HG03108 (cell line): ENCODE data around the gene WDR37.

Source experiments
- ATAC-seq: cut with Tn5 transposase; IDR thresholded peaks from one replicate; pipeline ENCODE4 v1.9.1; 2021; ENCODE audit warnings: moderate library complexity; ENCODE audit not compliant: unreplicated experiment

WDR37 gene

DNA sequence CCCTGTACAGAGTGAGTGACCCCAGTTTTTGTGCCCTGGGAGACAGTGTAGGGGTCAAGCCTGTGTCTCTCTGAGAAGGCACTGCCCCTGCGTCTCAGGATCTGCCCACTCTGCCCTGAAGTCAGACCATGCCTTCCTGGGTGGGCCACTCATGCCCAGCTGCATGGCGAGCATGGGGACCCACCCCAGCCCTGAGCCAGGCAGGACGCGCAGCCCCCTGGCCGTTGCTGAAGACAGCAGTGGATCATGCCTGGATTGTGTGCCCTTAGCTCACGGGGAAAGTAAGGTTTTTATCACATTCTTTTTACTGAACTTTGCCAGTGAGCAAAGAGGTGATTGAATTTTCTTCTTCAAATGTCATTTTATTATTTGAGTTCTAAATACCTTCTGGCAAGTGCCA lies 66.2 kb downstream of the WDR37 start:
- no peak for ATAC-seq

- ATAC-seq, result no peak
Observed at GRCh38 chr10:1123198-1123597, 67.0 kb downstream of the WDR37 start.

DNA sequence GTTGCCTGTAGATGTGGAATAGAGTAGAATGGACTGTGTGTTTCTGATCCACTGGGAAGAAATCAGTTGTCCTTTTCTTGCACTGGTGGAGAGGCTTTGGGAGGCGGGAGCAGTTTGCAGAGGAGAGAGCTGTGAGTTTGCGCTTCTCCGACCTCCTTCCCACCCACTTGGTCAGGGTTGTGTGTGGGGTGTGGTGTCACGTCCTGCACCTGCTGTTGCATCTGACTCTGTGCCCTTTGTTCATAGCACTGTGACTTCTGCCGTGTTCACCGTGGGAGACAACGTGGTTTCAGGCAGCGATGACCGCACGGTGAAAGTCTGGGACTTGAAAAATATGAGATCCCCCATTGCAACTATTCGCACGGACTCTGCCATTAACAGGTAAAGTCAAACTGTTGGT lies 67.8 kb downstream of the WDR37 start:
- no peak for ATAC-seq

- no peak for ATAC-seq
Observed at GRCh38 chr10:1124796-1125195, 68.6 kb downstream of the WDR37 start.

GRCh38 chr10:1126461-1126860 lies 70.3 kb downstream of the WDR37 start:
- ATAC-seq, result no peak

DNA sequence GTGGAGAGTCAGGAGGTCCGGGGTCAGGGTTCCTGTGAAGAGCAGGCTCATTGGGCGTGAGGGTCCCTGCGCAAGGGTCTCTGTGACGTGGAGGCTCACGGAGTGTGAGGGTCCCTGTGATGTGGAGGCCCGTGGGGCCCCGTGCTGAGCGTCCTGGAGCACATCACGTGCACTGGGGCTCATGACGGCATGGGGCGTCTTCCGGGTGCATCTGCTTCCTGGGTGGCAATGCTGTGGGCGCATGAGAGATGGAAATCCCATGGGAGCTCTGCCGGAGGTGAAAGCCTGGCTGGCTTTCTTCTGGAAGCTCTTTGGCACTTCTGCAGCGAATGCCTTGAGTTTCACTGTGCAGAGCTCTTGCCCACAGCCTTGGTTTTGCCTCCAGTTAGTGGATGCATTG lies 71.4 kb downstream of the WDR37 start:
- no peak for ATAC-seq

GRCh38 chr10:1128115-1128514 lies 71.9 kb downstream of the WDR37 start:
- no peak for ATAC-seq

DNA sequence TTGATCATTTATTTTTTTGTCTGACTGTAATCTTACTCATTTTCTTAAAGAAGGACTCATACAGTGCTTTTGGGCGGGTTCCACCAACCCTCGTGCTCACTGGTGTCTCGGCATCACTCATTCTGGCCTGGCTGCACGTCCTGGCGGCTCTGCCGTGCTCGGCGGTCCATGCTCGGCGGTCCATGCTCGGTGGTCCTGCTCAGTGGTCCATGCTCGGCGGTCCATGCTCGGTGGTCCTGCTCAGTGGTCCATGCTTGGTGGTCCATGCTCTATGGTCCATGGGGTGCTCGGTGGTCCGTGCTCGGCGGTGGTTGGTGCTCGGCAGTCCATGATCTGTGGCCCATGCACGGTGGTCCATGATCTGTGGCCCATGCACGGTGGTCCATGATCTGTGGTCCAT lies 72.5 kb downstream of the WDR37 start:
- ATAC-seq, result no peak

DNA sequence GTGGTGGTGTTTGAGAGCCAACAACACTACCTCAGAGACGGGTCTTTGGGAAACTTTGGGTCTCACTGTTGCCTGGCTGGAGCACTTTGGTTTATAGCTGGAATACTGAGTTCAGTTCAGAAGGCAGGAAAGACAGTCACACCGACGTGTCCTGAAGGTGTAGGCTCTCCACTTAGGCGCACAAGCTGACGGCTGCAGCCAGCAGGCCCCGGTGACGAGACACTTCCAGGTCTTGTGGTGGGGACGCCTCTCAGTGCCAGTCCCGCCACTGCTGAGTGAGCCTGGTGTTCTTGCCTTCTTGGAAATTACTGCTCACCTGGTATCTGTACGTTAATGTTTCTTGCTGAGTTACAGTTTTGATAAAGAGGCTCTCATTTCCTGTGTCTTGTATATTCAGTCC lies 74.0 kb downstream of the WDR37 start:
- ATAC-seq, result no peak

DNA sequence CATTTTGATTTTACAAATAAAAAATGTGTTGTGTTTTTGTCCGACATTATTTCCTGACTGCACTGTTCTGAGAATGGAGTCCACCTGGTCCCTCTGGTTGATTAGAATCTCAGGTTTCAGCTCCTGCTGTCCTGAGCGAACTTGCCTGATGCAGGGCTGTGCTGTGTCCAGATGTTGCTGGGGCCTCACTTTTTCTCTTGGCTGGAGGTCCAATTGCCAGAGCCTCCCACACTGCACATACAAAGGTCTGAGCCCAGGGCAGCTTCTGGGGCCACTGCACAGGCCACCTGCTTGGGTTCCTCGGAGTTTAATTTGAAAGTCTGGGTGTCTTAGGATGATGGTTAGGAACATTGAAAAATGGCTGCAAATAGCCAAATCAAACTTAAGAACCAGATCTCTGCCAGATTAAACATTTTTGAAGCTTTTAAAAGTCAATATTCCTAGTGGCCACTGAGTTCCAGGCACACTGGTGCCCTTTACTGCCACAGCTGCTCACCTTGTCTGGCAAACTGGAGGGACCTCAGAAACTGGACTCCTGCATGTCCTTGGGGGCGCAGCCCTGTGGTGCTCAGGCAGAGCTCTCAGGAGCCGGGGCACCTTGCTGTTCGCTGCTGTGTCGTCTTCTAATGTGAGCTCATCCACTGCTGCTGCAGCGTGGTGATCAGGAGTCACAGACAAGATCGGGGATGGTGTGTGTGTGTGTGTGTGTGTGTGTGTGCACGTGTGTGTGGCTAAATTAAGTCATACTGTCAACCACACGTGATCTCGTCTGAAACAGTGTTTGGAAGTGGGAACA lies 75.0 kb downstream of the WDR37 start:
- ATAC-seq, result no peak

DNA sequence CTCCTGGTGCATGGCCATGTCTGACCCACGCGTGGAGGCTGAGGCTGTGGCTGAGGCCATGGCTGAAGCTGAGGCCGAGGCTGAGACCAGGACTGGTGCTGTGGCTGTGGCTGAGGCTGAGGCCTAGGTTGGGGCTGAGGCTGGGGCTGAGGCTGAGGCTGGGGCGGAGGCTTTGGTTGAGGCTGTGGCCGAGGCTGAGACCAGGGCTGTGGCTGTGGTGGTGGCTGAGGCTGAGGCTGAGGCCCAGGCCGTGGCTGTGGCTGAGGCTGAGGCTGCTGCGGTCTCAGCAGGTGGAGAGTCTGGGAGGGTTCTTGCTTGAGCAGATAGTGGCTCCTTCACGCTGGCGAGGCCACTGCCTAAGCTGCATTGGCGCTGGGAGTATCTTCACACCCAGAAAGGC lies 76.4 kb downstream of the WDR37 start:
- ATAC-seq, result no peak

DNA sequence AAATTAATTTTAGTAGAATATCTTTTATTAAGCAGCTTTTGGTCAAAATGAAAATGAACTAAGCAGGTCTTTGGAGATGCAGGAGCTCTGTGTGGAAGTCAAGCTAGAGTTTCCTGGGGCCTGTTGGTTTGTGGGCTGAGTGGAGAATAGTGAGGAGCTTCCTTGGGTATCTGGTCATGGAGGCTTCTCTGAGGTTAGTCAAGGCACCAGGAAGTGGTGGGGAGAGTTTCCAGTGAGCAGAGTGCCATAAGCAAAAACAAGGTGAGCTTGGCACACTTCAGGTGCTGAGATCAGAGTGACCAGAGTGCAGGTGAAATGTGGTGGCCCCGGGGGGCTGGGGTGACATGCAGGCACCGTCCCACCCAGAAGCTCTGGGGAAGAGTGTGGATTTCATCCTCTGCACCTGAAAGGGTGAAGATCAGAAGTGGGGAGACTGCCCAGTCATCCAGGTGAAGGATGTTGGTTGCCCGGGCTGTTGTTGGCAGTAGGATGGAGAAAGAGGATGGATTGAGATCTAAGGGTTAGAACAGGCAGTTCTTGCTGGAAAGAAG lies 77.4 kb downstream of the WDR37 start:
- no peak for ATAC-seq

DNA sequence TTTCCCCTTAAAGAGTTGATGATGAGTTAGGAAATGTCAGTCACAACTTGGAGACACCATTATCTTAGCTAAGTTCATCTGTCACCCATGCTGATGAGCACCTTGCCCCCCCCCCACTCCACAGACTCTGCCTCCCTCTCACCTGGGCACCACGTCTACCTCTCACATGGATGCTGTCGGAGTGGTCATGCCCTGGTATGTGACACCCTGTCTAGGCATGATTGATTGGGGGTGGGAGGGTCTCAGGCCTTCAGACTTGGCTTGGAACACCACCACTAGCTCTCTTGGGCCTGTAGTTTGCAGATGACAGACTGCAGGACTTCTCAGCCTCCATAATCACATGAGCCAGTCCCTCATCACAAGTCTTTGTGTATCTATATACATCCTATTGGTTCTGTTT lies 78.0 kb downstream of the WDR37 start:
- no peak for ATAC-seq

- no peak for ATAC-seq
Observed at GRCh38 chr10:1136268-1136667, 80.1 kb downstream of the WDR37 start.

DNA sequence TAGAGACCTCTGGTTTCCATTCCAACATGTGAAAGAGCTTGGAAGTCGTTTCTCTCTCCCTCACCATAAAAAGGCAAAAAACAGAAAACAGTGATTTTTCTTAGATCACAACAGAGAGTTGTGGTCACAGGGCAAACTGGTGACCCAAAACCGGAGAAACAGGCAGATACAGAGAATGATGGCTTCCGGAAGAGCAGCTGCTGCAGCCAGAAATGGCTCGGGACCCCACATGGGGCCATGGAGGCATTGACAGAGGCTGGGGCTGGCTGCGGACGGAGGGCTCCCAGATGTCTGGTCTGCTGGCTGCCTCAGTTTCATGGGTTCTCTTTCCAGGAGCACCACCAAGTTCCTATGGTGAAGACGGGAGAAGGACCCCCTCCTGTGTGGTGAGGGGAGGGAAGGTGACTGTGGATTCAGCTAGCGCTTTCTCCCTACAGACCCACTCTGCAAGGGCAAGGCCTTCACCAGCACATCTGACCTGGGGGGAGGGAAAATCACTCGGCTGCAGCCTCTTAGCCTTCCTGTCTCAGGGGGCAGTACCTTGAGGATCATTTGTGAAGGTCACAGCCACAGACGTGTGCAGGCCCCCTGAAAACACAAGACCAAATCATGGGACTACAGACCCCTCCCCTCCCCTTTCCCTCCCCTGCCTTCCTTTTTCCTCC lies 81.4 kb downstream of the WDR37 start:
- ATAC-seq, result no peak

GRCh38 chr10:1138529-1138928 lies 82.3 kb downstream of the WDR37 start:
- ATAC-seq, result no peak

GRCh38 chr10:1141261-1141660 lies 85.1 kb downstream of the WDR37 start:
- no peak for ATAC-seq

GRCh38 chr10:1141701-1142100 lies 85.5 kb downstream of the WDR37 start:
- ATAC-seq, result no peak

GRCh38 chr10:1142596-1142995 lies 86.4 kb downstream of the WDR37 start:
- ATAC-seq, result no peak

GRCh38 chr10:1147810-1148209 lies 91.6 kb downstream of the WDR37 start:
- no peak for ATAC-seq

- ATAC-seq, result no peak
Observed at GRCh38 chr10:1148855-1149605, 92.8 kb downstream of the WDR37 start.
